ENCODE data around the gene AFM.

- TF ChIP-seq CTCF (IDR thresholded peaks at IDR 0.05 in 4 of 5, conservative IDR thresholded peaks at IDR 0.05 in 1 of 5) = no peak
- no peak for TF ChIP-seq POLR2A (IDR thresholded peaks at IDR 0.05)
Observed at GRCh38 chr4:73448448-73449203, 32.9 kb upstream of the AFM start.
